ENCODE results near the gene THAP9.

The THAP9 gene

DNA sequence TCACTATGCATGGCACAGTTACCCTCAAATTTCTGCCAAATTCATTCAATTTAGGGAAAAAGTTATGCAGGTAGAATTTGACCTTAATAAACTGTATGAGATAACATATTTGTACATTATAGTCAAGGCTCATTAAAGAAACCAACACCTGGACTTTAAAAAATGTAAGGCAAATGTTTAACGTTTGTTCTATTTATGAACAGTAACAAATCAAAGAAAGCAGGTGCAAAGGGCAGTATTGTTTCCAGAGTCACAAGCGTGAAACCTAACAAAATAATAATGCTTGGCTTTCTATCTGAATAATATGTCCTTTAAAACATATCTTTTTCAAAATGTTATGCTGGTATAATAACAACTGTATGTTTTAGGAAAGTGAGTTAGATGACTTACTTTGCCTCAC is 68.9 kb downstream of the THAP9 start:
- no peak for DNase-seq
